Left lung (tissue), 10 donors: Measurements from ENCODE around the gene ZNF74. TPM values are rescaled to one million over a fixed set of nuclear protein-coding genes. Genes with fewer than 3 reads are reported as not detected.
"Not testable (repeated sequence)": the region's sequence is repeated elsewhere in the genome, so short reads cannot be mapped to it uniquely, and the experiment has no call there.

Experiments
- ATAC-seq: fragments of 200-7000 bp; cut with Tn5 transposase; one replicate; pipeline ENCODE4 v1.9.1; 2020; ENCODE audit warnings: moderate library complexity
- DNase-seq, 4 donors: peaks; one replicate each; pipeline ENCODE4 v3.0.0-alpha.2; 2013 to 2020
- H3K27ac ChIP-seq, 2 donors: fragments of 200-600 bp; sonication (generic) in 1 of 2; one replicate each; pipeline versions ENCODE4 v1.5.0 to v1.8.0; 2020 to 2021
- H3K27me3 ChIP-seq, 2 donors: fragments of 200-600 bp; sonication (generic) in 1 of 2; one replicate each; pipeline versions ENCODE4 v1.5.0 to v1.8.0; 2020 to 2021
- H3K36me3 ChIP-seq, 2 donors: fragments of 200-600 bp; sonication (generic) in 1 of 2; one replicate each; pipeline versions ENCODE4 v1.5.0 to v1.8.0; 2020 to 2021
- H3K4me1 ChIP-seq, 2 donors: fragments of 200-600 bp; one replicate each; pipeline ENCODE4 v1.8.0; 2021
- H3K4me3 ChIP-seq, 2 donors: fragments of 200-600 bp; sonication (generic) in 1 of 2; one replicate each; pipeline versions ENCODE4 v1.5.0 to v1.8.0; 2020 to 2021; ENCODE audit warnings: mild to moderate bottlenecking in 1 of 2
- H3K9me3 ChIP-seq, 2 donors: fragments of 200-600 bp; sonication (generic) in 1 of 2; one replicate each; pipeline versions ENCODE4 v1.5.0 to v1.8.0; 2020 to 2021
- intact Hi-C, 2 donors: fragments of 100-400 bp; cut with DNase I; formaldehyde crosslinking; loops; one replicate each; pipeline versions ENCODE4 v1.11.2 to v1.14.2; 2022
- polyA plus RNA-seq, 6 donors: library from polyadenylated mRNA; unstranded; fragments of 120-200 nt; gene quantifications; one replicate each; pipeline ENCODE4 v1.2.1, GENCODE V29; 2013; ENCODE audit not compliant: insufficient read length in 6 of 6
- total RNA-seq, 2 donors: library from RNA; stranded (reverse); fragmentation: NEBNext Ultra II Directional; extraction: Animal tissue kit (Norgen Biotek cat#: 25700); gene quantifications; one replicate each; pipeline ENCODE4 v1.2.1, GENCODE V29; 2021
- TF ChIP-seq, protein P1 (sequence below), 2 donors: fragments of 200-600 bp; sonication (generic) in 1 of 2; IDR thresholded peaks; one replicate each; pipeline versions ENCODE4 v1.5.0 to v1.8.0; 2021; ENCODE audit warnings: antibody characterized with exemption in 2 of 2
- donor health status: DM: no; HTN: yes; CAD: no.
- donor health status: DM: no; HTN: no; CAD: no.

The ZNF74 gene
- total and polyA plus RNA-seq, 8 donors, result 11.0 to 22.6 (median 19.9) TPM

DNA sequence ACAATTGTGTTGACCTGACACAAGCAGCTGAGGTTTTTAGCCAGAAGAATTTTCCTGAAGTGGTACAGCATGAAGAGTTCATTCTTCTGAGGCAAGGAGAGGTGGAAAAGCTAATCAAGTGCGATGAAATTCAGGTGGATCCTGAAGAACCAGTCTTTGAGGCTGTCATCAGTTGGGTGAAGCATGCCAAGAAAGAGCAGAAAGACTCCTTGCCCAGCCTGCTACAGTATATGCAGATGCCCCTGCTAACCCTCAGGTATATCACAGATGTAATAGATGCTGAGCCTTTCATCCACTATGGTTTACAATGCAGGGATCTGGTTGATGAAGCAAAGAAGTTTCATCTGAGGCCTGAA is 56.6 kb downstream of the ZNF74 start:
- ATAC-seq (no peak), DNase-seq (no peak)
- Histone ChIP-seq H3K4me1 (peaks cover 0 to 14% of the 10 kb centered on the region in 2 donors), H3K27ac (no peak overlapping the region), H3K4me3 (no peak overlapping the region), H3K27me3 (no peaks in the 10 kb centered on the region), H3K9me3 (no peaks in the 10 kb centered on the region), H3K36me3 (peaks cover 0 to 25% of the 10 kb centered on the region in 2 donors)
- TF ChIP-seq, protein P1, sequence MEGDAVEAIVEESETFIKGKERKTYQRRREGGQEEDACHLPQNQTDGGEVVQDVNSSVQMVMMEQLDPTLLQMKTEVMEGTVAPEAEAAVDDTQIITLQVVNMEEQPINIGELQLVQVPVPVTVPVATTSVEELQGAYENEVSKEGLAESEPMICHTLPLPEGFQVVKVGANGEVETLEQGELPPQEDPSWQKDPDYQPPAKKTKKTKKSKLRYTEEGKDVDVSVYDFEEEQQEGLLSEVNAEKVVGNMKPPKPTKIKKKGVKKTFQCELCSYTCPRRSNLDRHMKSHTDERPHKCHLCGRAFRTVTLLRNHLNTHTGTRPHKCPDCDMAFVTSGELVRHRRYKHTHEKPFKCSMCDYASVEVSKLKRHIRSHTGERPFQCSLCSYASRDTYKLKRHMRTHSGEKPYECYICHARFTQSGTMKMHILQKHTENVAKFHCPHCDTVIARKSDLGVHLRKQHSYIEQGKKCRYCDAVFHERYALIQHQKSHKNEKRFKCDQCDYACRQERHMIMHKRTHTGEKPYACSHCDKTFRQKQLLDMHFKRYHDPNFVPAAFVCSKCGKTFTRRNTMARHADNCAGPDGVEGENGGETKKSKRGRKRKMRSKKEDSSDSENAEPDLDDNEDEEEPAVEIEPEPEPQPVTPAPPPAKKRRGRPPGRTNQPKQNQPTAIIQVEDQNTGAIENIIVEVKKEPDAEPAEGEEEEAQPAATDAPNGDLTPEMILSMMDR (IDR thresholded peaks at IDR 0.05), result no peak
- intact Hi-C loops, result no loop called here

DNA sequence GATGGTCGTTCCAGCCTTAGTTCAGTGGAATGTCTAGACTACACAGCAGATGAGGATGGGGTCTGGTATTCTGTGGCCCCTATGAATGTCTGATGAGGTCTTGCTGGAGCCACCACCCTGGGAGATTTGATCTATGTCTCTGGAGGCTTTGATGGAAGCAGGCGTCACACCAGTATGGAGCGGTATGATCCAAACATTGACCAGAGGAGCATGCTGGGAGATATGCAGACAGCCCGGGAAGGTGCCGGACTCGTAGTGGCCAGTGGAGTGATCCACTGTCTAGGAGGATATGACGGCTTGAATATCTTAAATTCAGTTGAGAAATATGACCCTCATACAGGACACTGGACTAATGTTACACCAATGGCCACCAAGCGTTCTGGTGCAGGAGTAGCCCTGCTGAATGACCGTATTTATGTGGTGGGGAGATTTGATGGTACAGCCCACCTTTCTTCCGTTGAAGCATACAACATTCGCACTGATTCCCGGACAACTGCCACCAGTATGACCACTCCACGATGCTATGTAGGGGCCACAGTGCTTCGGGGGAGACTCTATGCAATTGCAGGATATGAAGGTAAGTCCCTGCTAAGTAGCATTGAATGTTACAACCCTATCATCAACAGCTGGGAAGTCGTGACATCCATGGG is 57.3 kb downstream of the ZNF74 start:
- peaks cover 0 to 20% of the 10 kb centered on the region in 2 donors for H3K4me1 ChIP-seq
- H3K27ac ChIP-seq, ATAC-seq, H3K27me3 ChIP-seq, intact Hi-C loops, H3K9me3 ChIP-seq, H3K4me3 ChIP-seq, DNase-seq: not testable (repeated sequence)
- peaks cover 0 to 18% of the 10 kb centered on the region in 2 donors for H3K36me3 ChIP-seq

DNA sequence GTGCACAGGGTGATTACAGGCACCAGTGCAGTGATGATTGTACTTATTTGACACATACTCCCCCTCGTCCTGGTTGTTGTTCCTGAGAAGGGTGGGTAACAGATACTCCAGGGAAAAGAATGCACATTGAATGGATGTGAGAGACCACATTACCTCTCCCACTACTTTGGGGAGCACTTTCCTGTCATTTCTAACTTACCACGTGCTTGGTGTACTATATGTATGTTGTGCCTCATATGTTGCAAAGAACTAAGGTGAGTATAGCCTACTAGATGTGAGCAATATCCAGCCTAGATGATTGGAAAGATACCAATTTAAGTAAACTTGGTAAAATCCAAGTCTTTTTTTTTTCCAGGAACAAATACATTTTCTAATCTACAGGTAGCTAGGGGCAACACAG is 58.0 kb downstream of the ZNF74 start:
- H3K9me3 ChIP-seq, result no peaks in the 10 kb centered on the region
- TF ChIP-seq, protein P1 (IDR thresholded peaks at IDR 0.05), result no peak
- intact Hi-C loops, result no loop called here
- H3K27me3 ChIP-seq, result no peaks in the 10 kb centered on the region
- no peak for DNase-seq
- peaks cover 0 to 23% of the 10 kb centered on the region in 2 donors for H3K4me1 ChIP-seq
- no peak overlapping the region for H3K4me3 ChIP-seq
- peaks cover 0 to 13% of the 10 kb centered on the region in 2 donors for H3K36me3 ChIP-seq
- ATAC-seq, result no peak
- no peak overlapping the region for H3K27ac ChIP-seq

DNA sequence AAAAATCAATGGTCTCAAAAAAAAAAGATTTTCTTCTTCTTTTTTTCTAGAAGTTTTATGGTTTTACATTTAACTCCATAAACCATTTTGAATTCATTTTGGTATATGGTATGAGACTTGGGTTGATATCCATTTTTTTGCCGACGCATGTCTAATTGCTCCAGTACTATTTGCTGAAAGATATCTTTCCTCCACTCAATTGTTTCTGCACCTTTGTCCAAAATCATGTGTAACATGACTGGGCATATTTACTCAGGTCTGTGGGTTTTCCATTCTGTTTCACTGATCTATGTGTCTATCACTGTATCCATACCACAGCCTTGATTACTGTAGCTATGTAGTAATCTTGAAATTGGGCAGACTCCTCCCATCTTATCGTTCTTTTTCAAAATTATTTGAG is 59.3 kb downstream of the ZNF74 start:
- H3K4me1 ChIP-seq, result peaks cover 0 to 23% of the 10 kb centered on the region in 2 donors
- no peak overlapping the region for H3K27ac ChIP-seq
- ATAC-seq, result no peak
- H3K36me3 ChIP-seq, result peaks cover 0 to 25% of the 10 kb centered on the region in 2 donors
- DNase-seq, result no peak
- intact Hi-C loops, result no loop called here
- no peaks in the 10 kb centered on the region for H3K9me3 ChIP-seq
- H3K27me3 ChIP-seq, result no peaks in the 10 kb centered on the region
- no peak overlapping the region for H3K4me3 ChIP-seq
- TF ChIP-seq, protein P1 (IDR thresholded peaks at IDR 0.05), result no peak

DNA sequence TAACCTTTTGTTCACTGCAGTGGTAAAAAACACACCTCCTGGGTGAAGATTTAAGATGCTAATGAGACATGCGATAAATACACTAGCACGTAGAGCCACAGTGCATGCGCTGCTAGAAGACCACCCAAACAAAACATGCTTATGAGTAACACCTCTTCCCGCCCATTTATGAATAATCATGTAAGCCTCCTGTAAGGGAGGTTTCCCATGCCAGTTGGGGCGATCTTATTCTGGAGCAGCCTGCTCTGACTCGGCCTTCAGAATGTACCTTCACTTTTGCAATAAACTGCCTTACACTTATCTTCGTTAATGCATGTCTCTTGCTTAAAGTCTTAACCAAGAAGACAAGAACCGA is 61.7 kb downstream of the ZNF74 start:
- DNase-seq (no peak), ATAC-seq (no peak)
- no peak overlapping the region for H3K27ac ChIP-seq
- peaks cover 0 to 31% of the 10 kb centered on the region in 2 donors for H3K36me3 ChIP-seq
- H3K4me1 ChIP-seq, result peaks cover 0 to 23% of the 10 kb centered on the region in 2 donors
- TF ChIP-seq, protein P1 (IDR thresholded peaks at IDR 0.05), result no peak
- intact Hi-C loops, result loop anchor here in 1 of 2 donors (2.0 kb wide), 1 partner anchor 37 kb away; no protein-coding TSS in a partner anchor
- no peaks in the 10 kb centered on the region for H3K27me3 ChIP-seq
- no peaks in the 10 kb centered on the region for H3K9me3 ChIP-seq
- no peak overlapping the region for H3K4me3 ChIP-seq
